PC-3 (cell line): ENCODE measurements around the gene MEI4.

ENCODE experiments used
- EZH2 ChIP-seq: fragments of 300-600 bp; sonication (generic); IDR thresholded peaks from one replicate; pipeline ENCODE4 v1.6.1; 2017; ENCODE audit warnings: antibody characterized with exemption, mild to moderate bottlenecking, low read length; ENCODE audit not compliant: unreplicated experiment
- EZH2phosphoT487 ChIP-seq: fragments of 300-600 bp; sonication (generic); IDR thresholded peaks from 2 replicates; pipeline ENCODE4 v1.6.1; 2018; ENCODE audit warnings: mild to moderate bottlenecking, antibody characterized with exemption, low read length, borderline replicate concordance
- TF ChIP-seq, protein P1 (sequence below): fragments of 300-600 bp; sonication (generic); conservative IDR thresholded peaks from 2 replicates; pipeline ENCODE4 v1.5.1; 2017; ENCODE audit warnings: antibody characterized with exemption, low read depth, mild to moderate bottlenecking, low read length

DNA sequence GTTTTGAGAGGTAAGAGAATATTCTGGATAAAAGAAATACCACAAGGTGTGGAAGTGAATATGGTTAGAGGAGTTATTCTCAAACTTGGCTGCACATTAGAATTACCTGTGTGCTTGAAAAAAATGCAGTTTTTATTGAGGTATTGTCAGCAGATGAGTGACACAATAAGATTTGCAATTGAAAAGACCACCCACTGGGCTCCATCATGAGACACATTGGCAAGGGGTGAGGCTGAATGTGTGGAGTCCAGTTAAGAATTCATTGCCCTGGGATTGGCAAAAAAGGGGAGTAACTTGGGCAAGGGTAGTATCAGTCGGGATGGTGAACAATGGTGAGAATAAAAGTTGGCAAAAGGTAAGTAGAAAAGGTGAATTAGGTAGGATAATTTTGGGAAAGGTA lies 63.5 kb downstream of the MEI4 start:
- TF ChIP-seq, protein P1, sequence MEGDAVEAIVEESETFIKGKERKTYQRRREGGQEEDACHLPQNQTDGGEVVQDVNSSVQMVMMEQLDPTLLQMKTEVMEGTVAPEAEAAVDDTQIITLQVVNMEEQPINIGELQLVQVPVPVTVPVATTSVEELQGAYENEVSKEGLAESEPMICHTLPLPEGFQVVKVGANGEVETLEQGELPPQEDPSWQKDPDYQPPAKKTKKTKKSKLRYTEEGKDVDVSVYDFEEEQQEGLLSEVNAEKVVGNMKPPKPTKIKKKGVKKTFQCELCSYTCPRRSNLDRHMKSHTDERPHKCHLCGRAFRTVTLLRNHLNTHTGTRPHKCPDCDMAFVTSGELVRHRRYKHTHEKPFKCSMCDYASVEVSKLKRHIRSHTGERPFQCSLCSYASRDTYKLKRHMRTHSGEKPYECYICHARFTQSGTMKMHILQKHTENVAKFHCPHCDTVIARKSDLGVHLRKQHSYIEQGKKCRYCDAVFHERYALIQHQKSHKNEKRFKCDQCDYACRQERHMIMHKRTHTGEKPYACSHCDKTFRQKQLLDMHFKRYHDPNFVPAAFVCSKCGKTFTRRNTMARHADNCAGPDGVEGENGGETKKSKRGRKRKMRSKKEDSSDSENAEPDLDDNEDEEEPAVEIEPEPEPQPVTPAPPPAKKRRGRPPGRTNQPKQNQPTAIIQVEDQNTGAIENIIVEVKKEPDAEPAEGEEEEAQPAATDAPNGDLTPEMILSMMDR = no peak
- TF ChIP-seq EZH2 = no peak
- TF ChIP-seq EZH2phosphoT487 = no peak
